BE2C (cell line): Measurements from ENCODE around the gene INHBB.

Experiments
- DNase-seq: peaks from one replicate; pipeline ENCODE4 v3.0.0-alpha.2; 2020
- H3K27me3 ChIP-seq: fragments of 250-450 bp; sonication (Bioruptor Pico); 2 replicates; pipeline ENCODE4 v1.5.1; 2020; ENCODE audit warnings: mild to moderate bottlenecking
- H3K36me3 ChIP-seq: fragments of 250-450 bp; sonication (Bioruptor Pico); 2 replicates; pipeline ENCODE4 v1.5.1; 2020; ENCODE audit warnings: mild to moderate bottlenecking
- H3K4me1 ChIP-seq: fragments of 250-450 bp; sonication (Bioruptor Pico); 2 replicates; pipeline ENCODE4 v1.5.1; 2020
- H3K4me3 ChIP-seq: 2 replicates; pipeline ENCODE4 v1.5.1; 2011; ENCODE audit warnings: low read depth, low read length
- H3K9me3 ChIP-seq: fragments of 250-450 bp; sonication (Bioruptor Pico); 2 replicates; pipeline ENCODE4 v1.5.1; 2020
- TF ChIP-seq, protein P1 (sequence below): IDR thresholded peaks from 2 replicates; pipeline ENCODE4 v1.5.1; 2012; ENCODE audit warnings: mild to moderate bottlenecking, low read depth, low read length

The INHBB gene

GRCh38 chr2:120392923-120393322 is 47.0 kb downstream of the INHBB start:
- Histone ChIP-seq H3K4me1 (no peaks in the 10 kb centered on the region), H3K9me3 (no peaks in the 10 kb centered on the region), H3K36me3 (no peaks in the 10 kb centered on the region), H3K27me3 (no peaks in the 10 kb centered on the region), H3K4me3 (no peak overlapping the region)
- DNase-seq = no peak
- TF ChIP-seq, protein P1, sequence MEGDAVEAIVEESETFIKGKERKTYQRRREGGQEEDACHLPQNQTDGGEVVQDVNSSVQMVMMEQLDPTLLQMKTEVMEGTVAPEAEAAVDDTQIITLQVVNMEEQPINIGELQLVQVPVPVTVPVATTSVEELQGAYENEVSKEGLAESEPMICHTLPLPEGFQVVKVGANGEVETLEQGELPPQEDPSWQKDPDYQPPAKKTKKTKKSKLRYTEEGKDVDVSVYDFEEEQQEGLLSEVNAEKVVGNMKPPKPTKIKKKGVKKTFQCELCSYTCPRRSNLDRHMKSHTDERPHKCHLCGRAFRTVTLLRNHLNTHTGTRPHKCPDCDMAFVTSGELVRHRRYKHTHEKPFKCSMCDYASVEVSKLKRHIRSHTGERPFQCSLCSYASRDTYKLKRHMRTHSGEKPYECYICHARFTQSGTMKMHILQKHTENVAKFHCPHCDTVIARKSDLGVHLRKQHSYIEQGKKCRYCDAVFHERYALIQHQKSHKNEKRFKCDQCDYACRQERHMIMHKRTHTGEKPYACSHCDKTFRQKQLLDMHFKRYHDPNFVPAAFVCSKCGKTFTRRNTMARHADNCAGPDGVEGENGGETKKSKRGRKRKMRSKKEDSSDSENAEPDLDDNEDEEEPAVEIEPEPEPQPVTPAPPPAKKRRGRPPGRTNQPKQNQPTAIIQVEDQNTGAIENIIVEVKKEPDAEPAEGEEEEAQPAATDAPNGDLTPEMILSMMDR = no peak

GRCh38 chr2:120393456-120393855 is 47.5 kb downstream of the INHBB start:
- H3K9me3 ChIP-seq = no peaks in the 10 kb centered on the region
- H3K27me3 ChIP-seq = no peaks in the 10 kb centered on the region
- no peaks in the 10 kb centered on the region for H3K36me3 ChIP-seq
- H3K4me1 ChIP-seq = no peaks in the 10 kb centered on the region
- no peak for DNase-seq
- TF ChIP-seq, protein P1 = no peak
- no peak overlapping the region for H3K4me3 ChIP-seq

GRCh38 chr2:120394764-120395163 is 48.8 kb downstream of the INHBB start:
- H3K4me3 ChIP-seq = no peak overlapping the region
- no peaks in the 10 kb centered on the region for H3K9me3 ChIP-seq
- TF ChIP-seq, protein P1 = no peak
- no peaks in the 10 kb centered on the region for H3K36me3 ChIP-seq
- H3K4me1 ChIP-seq = no peaks in the 10 kb centered on the region
- no peaks in the 10 kb centered on the region for H3K27me3 ChIP-seq
- DNase-seq = no peak

DNA sequence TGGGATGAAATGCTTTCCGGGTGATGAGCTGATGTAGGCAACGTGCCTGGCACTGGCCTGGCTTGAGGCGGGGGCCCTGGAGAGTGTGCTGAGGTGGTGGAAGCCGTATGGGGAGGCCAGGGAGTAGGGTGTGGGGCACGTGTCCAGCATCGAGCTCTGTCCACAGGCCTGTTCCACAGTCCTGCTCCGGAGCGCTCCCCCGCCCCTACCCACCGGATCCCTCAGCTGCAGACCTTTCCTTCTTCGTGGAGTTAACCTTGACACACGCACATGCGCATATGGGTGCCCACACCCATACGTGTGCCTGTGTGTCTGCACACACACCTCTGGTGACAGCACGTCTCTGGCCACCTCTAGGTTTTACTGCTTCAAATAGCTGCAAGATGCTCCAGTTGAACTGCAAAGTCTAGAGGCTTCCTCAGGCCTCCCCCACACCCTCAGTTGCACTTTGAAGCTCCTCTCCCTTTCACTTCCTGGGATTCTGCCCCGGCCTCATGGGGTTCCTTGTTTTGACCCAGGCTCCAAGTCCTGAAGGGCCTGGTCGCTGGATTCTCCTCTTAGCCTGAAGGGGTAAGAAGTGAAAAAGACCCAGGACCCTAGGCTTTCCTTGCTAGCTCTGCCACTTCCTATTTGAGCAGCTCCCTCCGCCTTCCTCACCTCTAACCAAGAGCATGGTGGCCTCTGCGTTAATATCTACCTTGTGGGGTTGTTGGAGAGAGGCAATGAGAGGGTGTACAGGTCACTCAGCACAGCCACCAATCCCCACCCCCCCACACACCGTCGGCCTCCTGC is 49.5 kb downstream of the INHBB start:
- no peak for DNase-seq

DNA sequence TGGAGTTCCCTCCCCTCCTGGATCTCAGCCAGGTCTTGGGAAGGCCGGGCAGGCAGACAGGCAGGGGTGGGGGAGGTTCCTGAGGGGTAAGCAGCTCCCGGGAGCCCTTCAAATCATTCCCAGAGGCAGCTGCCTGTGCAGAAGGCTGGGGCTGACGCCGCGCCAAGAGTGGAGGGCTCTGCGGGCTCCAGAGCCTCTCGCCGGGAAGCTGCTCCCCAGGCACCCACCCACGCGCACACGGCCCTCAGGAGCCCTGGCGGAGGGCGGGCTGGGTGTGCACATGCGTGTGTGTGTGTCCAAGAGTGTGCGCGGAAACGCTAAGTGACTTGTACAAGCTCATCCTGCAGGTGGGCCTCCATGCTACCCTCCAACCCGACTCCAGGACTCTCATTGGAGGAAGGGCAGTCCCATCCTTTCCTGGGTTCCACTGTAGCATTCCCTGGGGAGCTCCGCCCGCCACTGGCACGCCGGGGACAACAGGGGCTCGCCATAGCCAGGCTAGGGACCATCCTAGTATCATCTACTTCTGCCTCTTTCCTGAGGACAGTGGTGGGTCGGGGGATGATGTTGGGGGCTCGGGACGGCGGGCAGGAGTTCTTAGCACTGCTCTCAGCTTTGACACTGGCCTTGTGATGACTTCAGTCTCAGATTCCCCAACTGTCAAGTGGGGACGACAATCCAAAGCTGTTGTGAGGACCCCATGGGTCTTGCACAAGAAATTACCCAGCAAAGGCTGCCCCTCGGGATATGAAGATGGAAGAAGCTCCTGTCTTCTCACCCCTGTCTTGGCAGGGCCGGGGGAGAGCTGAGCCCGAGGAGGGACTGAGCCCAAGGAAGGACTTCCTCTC is 50.3 kb downstream of the INHBB start:
- TF ChIP-seq, protein P1 = no peak
- Histone ChIP-seq H3K4me3 (no peak overlapping the region; the same call in 1 of the 2 replicates), H3K27me3 (no peaks in the 10 kb centered on the region), H3K9me3 (no peaks in the 10 kb centered on the region), H3K36me3 (no peaks in the 10 kb centered on the region), H3K4me1 (no peaks in the 10 kb centered on the region)
- DNase-seq = peak; percentile 68

More for the DNA sequence above, 49.5 kb downstream of the INHBB start:
- H3K4me3 ChIP-seq = no peak overlapping the region; the same call in 1 of the 2 replicates
- H3K36me3 ChIP-seq = no peaks in the 10 kb centered on the region
- TF ChIP-seq, protein P1 = no peak
- no peaks in the 10 kb centered on the region for H3K9me3 ChIP-seq
- no peaks in the 10 kb centered on the region for H3K27me3 ChIP-seq
- no peaks in the 10 kb centered on the region for H3K4me1 ChIP-seq
